GM11168 (cell line): ENCODE results near the gene MRGPRG.

Experiments used
- in situ Hi-C: fragments of 300-500 bp; cut with MboI; formaldehyde crosslinking; loops from one replicate; pipeline ENCODE4 v1.12.0; 2022; ENCODE audit warnings: low sequenced_read_pairs; ENCODE audit not compliant: unreplicated experiment

The MRGPRG gene

DNA sequence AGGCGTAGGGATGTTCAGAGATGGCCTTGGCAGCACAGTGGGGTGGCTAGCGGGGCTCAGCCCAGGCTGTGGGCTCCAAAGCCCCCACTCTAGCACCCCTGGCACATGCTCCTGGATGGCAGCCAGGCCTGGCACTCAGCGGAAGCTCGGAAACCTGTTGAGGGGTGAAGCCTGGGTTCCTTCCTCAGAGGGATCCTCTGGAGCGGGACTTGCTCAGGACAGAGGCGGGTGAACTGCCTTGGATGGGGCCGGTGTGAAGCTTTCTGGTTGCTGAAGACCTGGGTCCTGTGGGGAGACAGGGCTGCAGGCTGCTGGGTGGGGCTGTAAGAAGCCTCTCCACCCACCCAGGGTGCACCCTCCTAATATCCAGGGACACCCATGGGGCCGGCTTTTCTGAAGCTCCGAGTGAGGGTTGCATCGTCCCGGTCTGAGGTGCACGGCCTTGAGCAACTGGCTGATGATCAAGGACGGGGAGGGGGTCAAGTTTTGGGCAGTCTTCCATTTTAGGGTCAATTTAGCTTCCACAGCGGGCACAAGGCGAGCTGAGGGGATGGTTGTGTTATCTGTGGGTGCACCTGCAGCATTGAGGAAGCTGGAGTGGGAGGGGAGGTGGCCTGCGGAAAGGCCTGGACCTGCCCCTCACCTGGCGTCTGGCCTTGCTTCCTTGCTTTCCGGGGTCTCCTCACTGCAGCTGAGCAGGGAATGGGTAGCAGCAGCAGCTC lies 8.4 kb upstream of the MRGPRG start:
- in situ Hi-C loops, result no loop called here

- in situ Hi-C loops, result no loop called here
Observed at GRCh38 chr11:3225826-3226750, 7.5 kb upstream of the MRGPRG start.

DNA sequence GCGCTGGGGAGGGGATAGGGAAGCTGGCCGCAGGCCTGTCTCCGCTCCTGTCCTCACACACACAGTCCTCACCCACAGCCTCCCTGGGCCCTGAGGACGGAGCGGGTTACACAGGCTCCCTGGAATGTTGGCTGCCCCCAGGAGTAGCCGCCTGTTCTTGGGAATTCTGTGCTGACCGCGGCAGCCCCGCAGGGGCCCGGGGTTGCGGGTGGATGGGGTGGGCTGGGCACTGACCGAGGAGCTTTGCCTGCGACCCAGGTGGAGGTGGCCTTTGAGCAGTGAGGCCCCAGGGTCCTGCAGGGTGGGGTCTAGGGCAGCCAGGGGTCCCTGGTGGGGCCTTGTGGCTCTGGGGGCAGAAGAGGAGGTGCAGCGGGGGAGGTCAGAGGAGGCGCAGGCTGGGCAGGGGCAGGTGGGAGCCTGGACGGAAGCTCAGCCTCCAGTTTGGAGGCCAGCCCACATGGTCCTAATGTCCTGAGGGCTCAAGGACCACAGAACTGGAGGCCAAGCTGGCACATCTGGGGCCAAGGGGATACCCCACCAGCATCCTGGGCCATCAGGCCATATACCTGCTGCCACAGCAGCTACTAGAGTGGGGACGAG lies 6.6 kb upstream of the MRGPRG start:
- in situ Hi-C loops, result no loop called here

GRCh38 chr11:3224401-3225057 lies 5.9 kb upstream of the MRGPRG start:
- in situ Hi-C loops, result no loop called here

GRCh38 chr11:3223932-3224381 lies 5.3 kb upstream of the MRGPRG start:
- in situ Hi-C loops, result no loop called here

DNA sequence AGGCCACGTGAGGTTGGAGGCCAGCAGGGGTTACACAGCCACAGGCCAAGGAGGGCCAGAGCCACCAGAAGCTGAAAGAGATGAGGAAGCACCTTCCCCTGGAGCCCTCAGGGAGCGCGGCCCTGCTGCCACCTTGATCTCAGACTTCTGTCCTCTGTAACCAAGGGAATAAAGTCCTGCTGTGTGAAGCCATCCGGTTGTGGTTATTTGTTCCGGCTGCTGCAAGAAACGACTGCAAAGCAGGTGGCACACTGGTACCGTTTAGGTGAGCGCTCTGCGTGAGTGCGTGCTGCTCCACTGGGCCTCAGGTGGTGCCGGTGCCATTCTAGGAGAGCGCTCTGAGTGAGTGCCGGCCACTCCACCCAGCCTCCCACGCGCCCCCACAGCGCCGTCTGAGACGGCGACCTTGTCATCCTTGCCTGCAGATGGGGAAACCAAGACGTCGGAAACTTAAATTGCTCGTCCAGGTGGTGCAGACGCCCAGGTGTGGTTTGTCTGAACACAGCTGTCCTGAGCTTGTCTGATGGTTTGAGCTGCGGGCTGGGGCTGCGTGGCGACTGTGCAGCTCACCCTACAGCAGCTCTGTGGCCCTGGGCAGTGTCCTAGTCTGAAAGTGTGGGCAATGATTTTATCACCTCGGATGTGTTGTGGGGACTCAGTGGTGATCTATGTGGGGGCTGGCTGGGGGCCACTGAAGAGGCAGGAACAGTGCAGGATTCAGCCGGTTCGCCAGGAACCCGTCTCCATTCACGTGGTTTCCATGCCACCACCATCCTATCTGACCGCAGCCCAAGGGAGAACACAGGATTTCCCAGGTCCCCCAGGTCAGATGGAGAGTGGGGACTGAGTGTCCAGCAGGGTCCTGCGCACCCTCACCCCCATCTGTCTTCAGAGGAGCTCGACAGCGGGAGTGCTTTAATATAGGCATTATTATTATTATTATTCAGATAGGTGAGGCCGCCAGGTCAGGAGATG lies 4.6 kb upstream of the MRGPRG start:
- in situ Hi-C loops, result no loop called here

GRCh38 chr11:3222003-3222855 lies 3.6 kb upstream of the MRGPRG start:
- in situ Hi-C loops, result no loop called here

- in situ Hi-C loops, result no loop called here
Observed at GRCh38 chr11:3221408-3222002, 2.9 kb upstream of the MRGPRG start.

- in situ Hi-C loops, result no loop called here
Observed at GRCh38 chr11:3220521-3221407, 2.2 kb upstream of the MRGPRG start.

GRCh38 chr11:3220101-3220500 lies 1.5 kb upstream of the MRGPRG start:
- in situ Hi-C loops, result no loop called here

GRCh38 chr11:3219281-3219892 lies 774 bp upstream of the MRGPRG start:
- in situ Hi-C loops, result no loop called here

DNA sequence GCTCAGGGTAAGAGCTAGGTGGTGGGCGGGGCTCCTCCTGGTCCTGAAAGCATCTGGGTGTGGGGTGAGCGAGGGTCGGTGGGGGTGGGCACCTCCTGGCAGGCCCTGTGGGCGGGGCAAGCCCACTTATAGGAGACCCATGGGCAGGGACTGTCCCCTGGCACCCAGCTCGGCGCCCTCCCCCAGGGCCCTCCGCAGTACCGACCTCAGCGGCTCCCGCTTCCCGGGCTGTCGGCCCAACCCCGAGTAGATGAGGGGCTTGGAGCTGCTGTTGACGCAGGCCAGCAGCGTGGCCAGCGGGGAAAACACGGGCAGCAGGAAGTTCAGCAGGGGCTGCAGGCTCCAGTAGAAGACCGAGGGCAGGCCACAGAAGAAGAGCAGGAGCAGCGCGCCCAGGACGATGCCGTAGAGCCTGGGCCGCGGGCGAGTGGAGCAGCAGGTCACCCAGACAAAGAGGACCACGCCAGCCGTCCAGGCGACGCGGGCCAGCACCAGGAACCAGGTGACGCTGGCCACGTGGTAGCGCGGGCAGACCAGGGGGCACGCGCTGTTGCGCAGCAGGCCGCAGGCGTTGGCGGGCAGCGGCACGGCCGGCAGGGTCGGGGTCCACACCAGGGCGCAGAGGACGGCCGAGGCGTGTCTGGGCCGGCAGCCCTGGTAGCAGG lies 663 bp downstream of the MRGPRG start:
- in situ Hi-C loops, result no loop called here

GRCh38 chr11:3216027-3216525 lies 2.5 kb downstream of the MRGPRG start:
- in situ Hi-C loops, result no loop called here

DNA sequence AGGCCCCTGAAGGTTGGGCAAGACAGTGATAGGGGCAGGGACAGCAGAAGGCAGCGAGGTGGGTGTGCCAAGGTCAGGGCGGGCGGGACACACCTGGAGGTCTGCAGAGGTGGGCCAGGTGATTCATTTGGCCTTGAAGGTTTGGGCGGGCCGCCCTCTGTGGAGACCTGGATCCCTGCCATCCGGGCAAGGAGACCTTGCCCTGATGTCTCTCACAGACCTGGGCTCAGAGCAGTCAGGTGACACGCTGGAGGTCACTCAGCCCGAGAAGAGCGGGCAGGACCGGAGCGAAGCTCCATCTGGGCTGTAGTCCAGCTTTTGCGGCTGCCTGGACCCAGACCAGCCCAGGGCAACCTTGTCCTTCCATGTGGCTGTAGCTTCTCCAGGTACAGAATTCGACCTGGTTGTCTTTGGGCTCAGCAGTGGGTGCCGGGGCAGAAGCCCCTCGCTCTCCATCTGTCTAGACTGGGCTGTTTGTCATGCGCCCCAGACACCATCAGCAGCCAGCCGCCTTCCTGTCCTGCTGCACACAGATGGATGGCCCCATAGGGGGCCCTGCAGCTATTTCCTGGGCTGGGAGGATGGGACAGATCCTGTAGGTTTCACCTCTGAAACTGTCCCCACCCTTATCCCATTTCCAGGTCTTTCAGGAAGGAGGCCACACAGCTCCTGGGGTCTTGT lies 3.1 kb downstream of the MRGPRG start:
- in situ Hi-C loops, result no loop called here

GRCh38 chr11:3214420-3214699 lies 4.3 kb downstream of the MRGPRG start:
- in situ Hi-C loops, result no loop called here
